ENCODE data around the gene PADI3. TPM values are rescaled to one million over a fixed set of nuclear protein-coding genes. Genes with fewer than 3 reads are reported as not detected.
A peak's percentile ranks its signal among the peaks of the same experiment; 100 is the strongest.

Gene PADI3
- total and polyA plus RNA-seq, 2 of the 4 experiments (the other 2 are of a cell fraction) = not detected

GRCh38 chr1:17244821-17245740 is 3.8 kb upstream of the PADI3 start:
- in situ Hi-C loops (cut with MboI; ENCODE audit: low sequenced_read_pairs) = no loop called here

More at GRCh38 chr1:17244821-17245740, 3.8 kb upstream of the PADI3 start:
- Histone ChIP-seq H3K4ac (ENCODE audit: low read depth, low read length) (no peak overlapping the region), H3K9ac (ENCODE audit: low read depth, low read length) (no peak overlapping the region), H2AK5ac (ENCODE audit: low read depth, low read length) (no peak overlapping the region), H3K27me3 (ENCODE audit: control insufficient read depth, insufficient read depth, low read length) (peaks cover 23% of the 10 kb centered on the region), H3K4me2 (ENCODE audit: low read depth, low read length) (no peak overlapping the region), H3K4me1 (ENCODE audit: control insufficient read depth, insufficient read depth, low read length) (no peaks in the 10 kb centered on the region), H3K4me3 (ENCODE audit: insufficient read depth, low read depth, low read length) (no peak overlapping the region), H4K8ac (ENCODE audit: low read depth in 2 of 2, low read length in 2 of 2) (no peak overlapping the region), H3K9me3 (ENCODE audit: control insufficient read depth, insufficient read depth, low read length) (no peaks in the 10 kb centered on the region), H3K27ac (ENCODE audit: insufficient read depth, low read length) (no peak overlapping the region), H3K36me3 (ENCODE audit: control insufficient read depth, insufficient read depth, low read length) (no peaks in the 10 kb centered on the region), H2BK20ac (ENCODE audit: low read depth, low read length) (no peak overlapping the region), H3K56ac (ENCODE audit: extremely low read depth, insufficient read depth, low read length) (no peak overlapping the region), H2BK5ac (ENCODE audit: low read depth, low read length, poor library complexity, severe bottlenecking) (no peak overlapping the region), H3K14ac (replicated peaks; ENCODE audit: low read depth, low read length) (no peak overlapping the region), H3K79me1 (ENCODE audit: low read depth in 1 of 2, low read length in 2 of 2) (no peaks in the 10 kb centered on the region), H3K9me1 (ENCODE audit: insufficient read depth, low read length) (no peaks in the 10 kb centered on the region), H2AK9ac (replicated peaks; ENCODE audit: low read depth, low read length, poor library complexity) (no peak overlapping the region), H3K23ac (ENCODE audit: low read depth, low read length) (no peak overlapping the region), H3K18ac (ENCODE audit: low read depth, low read length) (no peak overlapping the region), H4K91ac (ENCODE audit: insufficient read depth, low read depth, low read length) (no peak overlapping the region), H2BK120ac (ENCODE audit: low read depth, low read length) (no peak overlapping the region), H4K5ac (ENCODE audit: low read depth, low read length) (no peak overlapping the region), H2BK15ac (ENCODE audit: low read depth, low read length) (no peak overlapping the region), H2AFZ (replicated peaks; ENCODE audit: low read length, poor library complexity) (peak overlapping the region; percentile 36), H4K20me1 (ENCODE audit: insufficient read depth, low read length) (no peaks in the 10 kb centered on the region)
- dilution Hi-C loops (cut with HindIII; ENCODE audit: low sequenced_read_pairs, unreplicated experiment) (no loop called here), intact Hi-C loops (cut with micrococcal nuclease) (loop anchor here (5.0 kb wide), 1 partner anchor 87 kb away; no protein-coding TSS in a partner anchor)
- CTCF ChIA-PET = interaction anchor here (0.6 to 1.5 kb wide), 3 partner anchors 9 to 119 kb away, joined by 7 to 9 read pairs (median 8); no protein-coding TSS in a partner anchor
- ATAC-seq (ENCODE audit: low read depth) (peak; percentile 70), DNase-seq (no peak)
- TF ChIP-seq POLR2A (IDR thresholded peaks at IDR 0.05; ENCODE audit: low read depth, low read length) = no peak
- 54% methylated on average over 6 of the region's 14 CpGs; no CpG with 5 or more reads in 1 of the 2 experiments for WGBS, 2 experiments (ENCODE audit: extremely low coverage in 2 of 2, insufficient read length in 1 of 2)
- BruUV-seq (replicated peaks) = no TSS peak
- POLR2A ChIA-PET (ENCODE audit: unreplicated experiment) = no interaction called here
